ENCODE measurements around the gene PDE6H.

PDE6H gene

DNA sequence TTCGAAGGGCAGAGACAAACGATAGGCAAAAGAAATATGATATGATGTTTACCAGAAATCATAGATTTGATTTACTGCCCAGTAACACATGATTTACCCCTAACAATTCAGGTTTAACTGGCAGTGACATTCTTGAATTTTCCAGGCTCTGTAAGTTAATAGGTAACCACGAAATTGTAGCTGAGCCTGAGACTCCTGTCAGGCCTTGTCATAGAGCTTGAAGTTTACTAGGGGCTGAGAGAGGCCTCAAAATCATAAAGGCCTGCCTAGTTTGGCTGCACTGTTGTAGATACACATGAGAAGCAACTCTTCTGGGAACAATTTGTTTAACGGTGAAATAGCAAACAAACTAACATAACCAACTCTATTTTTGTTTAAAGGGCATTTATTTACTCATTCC is 37.8 kb upstream of the PDE6H start:
- Histone ChIP-seq H3K36me3 (ENCODE audit: control insufficient read depth, low read length) (peaks cover 19% of the 10 kb centered on the region), H3K27ac (ENCODE audit: low read depth, low read length) (no peak overlapping the region), H3K4me1 (ENCODE audit: control insufficient read depth, low read length) (peaks cover 13% of the 10 kb centered on the region)

DNA sequence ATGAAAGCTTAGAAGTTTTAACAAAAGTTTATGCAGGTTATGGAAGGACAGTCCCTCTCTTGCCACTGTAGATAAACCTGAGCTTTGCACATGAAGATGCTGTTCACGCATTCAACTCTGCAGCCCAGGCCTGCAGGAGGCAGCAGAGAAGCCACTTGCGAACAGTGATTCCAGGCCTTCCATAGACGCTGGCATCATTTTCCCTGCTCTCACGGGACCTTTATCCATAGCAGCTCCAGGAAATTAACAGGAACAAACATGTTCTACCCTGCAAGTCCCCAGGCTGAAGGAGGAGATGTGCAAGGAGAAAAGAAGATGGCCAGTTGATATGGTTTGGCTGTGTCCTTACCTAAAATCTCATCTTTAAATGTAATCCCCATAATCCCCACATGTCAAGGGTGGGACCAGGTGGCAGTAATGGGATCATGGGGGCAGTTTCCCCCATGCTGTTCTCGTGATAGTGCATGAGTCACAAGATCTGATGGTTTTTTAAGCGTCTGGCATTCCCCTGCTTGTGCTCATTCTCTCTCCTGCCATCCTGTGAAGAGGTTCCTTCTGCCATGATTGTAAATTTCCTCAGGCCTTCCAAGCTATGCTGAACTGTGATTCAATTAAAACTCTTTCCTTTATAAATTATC is 36.5 kb upstream of the PDE6H start:
- H3F3A ChIP-seq (ENCODE audit: control insufficient read depth, insufficient read depth) = peaks cover 19% of the 10 kb centered on the region
- H3K4me3 ChIP-seq (ENCODE audit: low read length) = no peak overlapping the region
- H3K4me1 ChIP-seq (ENCODE audit: control insufficient read depth, low read length) = peaks cover 24% of the 10 kb centered on the region
- H3K4me2 ChIP-seq (ENCODE audit: low read length) = no peak overlapping the region
- peaks cover 6% of the 10 kb centered on the region; the same call in 1 of the 2 replicates for H3K9me3 ChIP-seq (ENCODE audit: control insufficient read depth, insufficient read depth, low read length)
- H4K20me1 ChIP-seq (ENCODE audit: control insufficient read depth, insufficient read depth, low read depth, low read length) = no peaks in the 10 kb centered on the region
- TF ChIP-seq, protein P1, sequence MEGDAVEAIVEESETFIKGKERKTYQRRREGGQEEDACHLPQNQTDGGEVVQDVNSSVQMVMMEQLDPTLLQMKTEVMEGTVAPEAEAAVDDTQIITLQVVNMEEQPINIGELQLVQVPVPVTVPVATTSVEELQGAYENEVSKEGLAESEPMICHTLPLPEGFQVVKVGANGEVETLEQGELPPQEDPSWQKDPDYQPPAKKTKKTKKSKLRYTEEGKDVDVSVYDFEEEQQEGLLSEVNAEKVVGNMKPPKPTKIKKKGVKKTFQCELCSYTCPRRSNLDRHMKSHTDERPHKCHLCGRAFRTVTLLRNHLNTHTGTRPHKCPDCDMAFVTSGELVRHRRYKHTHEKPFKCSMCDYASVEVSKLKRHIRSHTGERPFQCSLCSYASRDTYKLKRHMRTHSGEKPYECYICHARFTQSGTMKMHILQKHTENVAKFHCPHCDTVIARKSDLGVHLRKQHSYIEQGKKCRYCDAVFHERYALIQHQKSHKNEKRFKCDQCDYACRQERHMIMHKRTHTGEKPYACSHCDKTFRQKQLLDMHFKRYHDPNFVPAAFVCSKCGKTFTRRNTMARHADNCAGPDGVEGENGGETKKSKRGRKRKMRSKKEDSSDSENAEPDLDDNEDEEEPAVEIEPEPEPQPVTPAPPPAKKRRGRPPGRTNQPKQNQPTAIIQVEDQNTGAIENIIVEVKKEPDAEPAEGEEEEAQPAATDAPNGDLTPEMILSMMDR (IDR thresholded peaks at IDR 0.05; ENCODE audit: low read depth, low read length, poor library complexity, severe bottlenecking) = peak; percentile 21
- no peak for TF ChIP-seq EZH2phosphoT487 (IDR thresholded peaks at IDR 0.05; ENCODE audit: borderline replicate concordance, low read length)
- no peaks in the 10 kb centered on the region for H3K9me2 ChIP-seq (replicated peaks; ENCODE audit: control insufficient read depth, low read length)
- H3K27ac ChIP-seq (ENCODE audit: low read depth, low read length) = no peak overlapping the region
- H3K27me3 ChIP-seq (ENCODE audit: control insufficient read depth, low read length) = no peaks in the 10 kb centered on the region
- no peaks in the 10 kb centered on the region for H3K79me2 ChIP-seq (ENCODE audit: control insufficient read depth, low read length)
- H3K36me3 ChIP-seq (ENCODE audit: control insufficient read depth, low read length) = peaks cover 31% of the 10 kb centered on the region

More for the DNA sequence above, 37.8 kb upstream of the PDE6H start:
- Histone ChIP-seq H3K4me3 (ENCODE audit: low read length) (no peak overlapping the region), H3K79me2 (ENCODE audit: control insufficient read depth, low read length) (no peaks in the 10 kb centered on the region), H3K27me3 (ENCODE audit: control insufficient read depth, low read length) (no peaks in the 10 kb centered on the region), H3F3A (ENCODE audit: control insufficient read depth, insufficient read depth) (peaks cover 8% of the 10 kb centered on the region), H3K9me3 (ENCODE audit: control insufficient read depth, insufficient read depth, low read length) (peaks cover 2% of the 10 kb centered on the region; the same call in 1 of the 2 replicates), H3K9me2 (replicated peaks; ENCODE audit: control insufficient read depth, low read length) (no peaks in the 10 kb centered on the region), H3K4me2 (ENCODE audit: low read length) (no peak overlapping the region), H4K20me1 (ENCODE audit: control insufficient read depth, insufficient read depth, low read depth, low read length) (no peaks in the 10 kb centered on the region)
- TF ChIP-seq EZH2phosphoT487 (IDR thresholded peaks at IDR 0.05; ENCODE audit: borderline replicate concordance, low read length) = no peak
- TF ChIP-seq, protein P1 (IDR thresholded peaks at IDR 0.05; ENCODE audit: low read depth, low read length, poor library complexity, severe bottlenecking) = no peak

DNA sequence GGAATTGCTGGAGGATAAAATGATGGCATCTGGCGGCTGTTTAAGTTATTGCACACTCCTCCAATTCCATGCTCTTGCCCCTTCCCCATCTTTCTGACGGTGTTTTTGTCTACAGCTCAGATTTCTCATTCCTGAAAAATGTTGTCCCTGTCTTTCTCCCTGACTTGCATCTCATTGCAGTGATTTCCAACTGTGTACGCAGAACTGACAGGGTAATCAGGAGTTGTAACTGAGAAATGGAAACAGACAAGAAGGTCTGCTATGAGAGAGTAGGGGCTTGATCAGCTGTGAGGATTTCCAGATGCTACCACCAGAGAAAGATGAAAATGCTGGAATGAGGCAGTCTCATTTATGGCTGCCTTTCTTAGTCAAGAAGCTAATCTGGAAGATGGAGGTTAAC is 35.8 kb upstream of the PDE6H start:
- no peak overlapping the region for H3K4me2 ChIP-seq (ENCODE audit: low read length)
- H3K36me3 ChIP-seq (ENCODE audit: control insufficient read depth, low read length) = peaks cover 38% of the 10 kb centered on the region
- no peaks in the 10 kb centered on the region for H4K20me1 ChIP-seq (ENCODE audit: control insufficient read depth, insufficient read depth, low read depth, low read length)
- no peaks in the 10 kb centered on the region for H3K9me2 ChIP-seq (replicated peaks; ENCODE audit: control insufficient read depth, low read length)
- peaks cover 28% of the 10 kb centered on the region for H3K4me1 ChIP-seq (ENCODE audit: control insufficient read depth, low read length)
- H3K27ac ChIP-seq (ENCODE audit: low read depth, low read length) = no peak overlapping the region
- H3K9me3 ChIP-seq (ENCODE audit: control insufficient read depth, insufficient read depth, low read length) = peaks cover 7% of the 10 kb centered on the region; the same call in 1 of the 2 replicates
- H3K79me2 ChIP-seq (ENCODE audit: control insufficient read depth, low read length) = no peaks in the 10 kb centered on the region
- TF ChIP-seq EZH2phosphoT487 (IDR thresholded peaks at IDR 0.05; ENCODE audit: borderline replicate concordance, low read length) = no peak
- TF ChIP-seq, protein P1 (IDR thresholded peaks at IDR 0.05; ENCODE audit: low read depth, low read length, poor library complexity, severe bottlenecking) = no peak
- no peaks in the 10 kb centered on the region for H3K27me3 ChIP-seq (ENCODE audit: control insufficient read depth, low read length)
- H3F3A ChIP-seq (ENCODE audit: control insufficient read depth, insufficient read depth) = peaks cover 26% of the 10 kb centered on the region
- H3K4me3 ChIP-seq (ENCODE audit: low read length) = no peak overlapping the region

Measured in DOHH2 (cell line).